HG02798 (cell line): Measurements from ENCODE around the gene LIMK2.
"Not testable (repeated sequence)": the region's sequence is repeated elsewhere in the genome, so short reads cannot be mapped to it uniquely, and the experiment has no call there.

ENCODE experiments used
- ATAC-seq: cut with Tn5 transposase; IDR thresholded peaks from one replicate; pipeline ENCODE4 v1.9.1; 2021; ENCODE audit warnings: mild to moderate bottlenecking; ENCODE audit not compliant: unreplicated experiment, poor library complexity

The LIMK2 gene

DNA sequence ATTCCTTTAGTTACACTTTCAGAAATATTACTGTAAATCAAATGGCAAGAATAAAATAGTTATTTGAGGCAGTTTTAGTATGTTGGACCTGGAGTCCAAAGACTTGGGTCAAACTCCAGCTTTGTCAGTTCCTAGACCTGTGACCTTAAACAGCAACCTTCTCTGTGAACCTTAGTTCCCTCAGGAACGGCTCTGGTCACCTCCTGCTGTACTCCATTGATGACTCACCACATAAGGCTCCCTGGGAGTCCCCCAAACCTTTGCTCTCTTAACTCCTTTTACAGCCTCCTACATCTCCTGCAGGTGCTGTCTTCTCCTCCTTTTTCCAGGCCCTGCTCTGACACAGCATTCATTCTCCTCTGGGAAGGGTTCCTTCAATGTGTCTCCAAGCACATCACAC lies 29.1 kb downstream of the LIMK2 start:
- ATAC-seq, result no peak

DNA sequence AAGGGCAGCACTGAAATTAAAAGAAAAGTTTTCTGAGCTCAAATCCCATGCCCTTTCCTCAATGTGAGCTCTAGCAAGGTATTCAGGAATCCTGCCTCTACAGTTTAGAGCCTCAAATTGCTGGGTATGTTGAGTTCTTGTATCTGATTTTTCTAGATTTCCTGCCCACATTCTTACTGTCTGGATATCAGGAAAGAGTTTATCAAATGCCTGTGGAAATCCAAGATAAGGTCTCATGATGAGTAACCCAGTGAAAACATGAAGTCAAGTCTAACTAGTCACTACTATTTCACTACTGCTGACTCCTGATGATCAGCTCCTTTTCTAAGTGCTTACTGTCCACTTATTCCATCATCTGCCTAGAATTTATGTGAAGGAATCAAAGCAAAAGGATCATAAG lies 29.8 kb downstream of the LIMK2 start:
- no peak for ATAC-seq

DNA sequence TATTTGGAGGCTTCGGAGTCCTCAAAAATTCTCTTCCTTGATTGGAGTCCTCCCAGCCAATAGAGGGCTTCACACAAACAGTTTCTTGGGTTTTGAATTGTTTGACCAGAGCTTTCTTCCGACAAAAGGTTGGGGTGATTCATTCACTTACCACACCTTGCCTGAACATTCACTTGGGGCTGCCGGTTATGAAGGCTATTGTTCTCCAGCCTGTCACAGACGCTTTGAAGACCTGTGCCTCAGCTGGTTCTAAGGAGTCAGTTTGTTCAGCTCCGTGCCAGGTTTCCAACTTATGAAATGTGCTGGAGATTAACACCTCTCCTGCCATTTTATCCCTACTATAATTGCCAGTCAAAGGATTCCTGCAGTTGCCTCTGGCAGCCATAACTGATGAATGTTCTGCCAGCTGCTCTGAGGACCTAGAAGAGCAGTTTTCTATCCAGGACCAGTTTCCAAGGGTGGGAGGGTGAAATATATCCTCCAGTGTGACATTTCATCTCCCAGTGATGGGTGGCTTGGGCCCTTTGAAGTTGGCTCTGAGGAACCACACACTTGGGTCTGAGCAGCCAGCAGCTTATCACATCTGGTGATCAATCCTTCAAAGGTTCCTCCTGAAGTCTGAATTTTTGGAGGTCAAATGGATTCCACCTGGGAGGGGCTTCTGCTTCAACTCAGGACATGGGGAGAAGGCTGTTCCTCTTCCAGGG lies 31.4 kb downstream of the LIMK2 start:
- ATAC-seq, result no peak

DNA sequence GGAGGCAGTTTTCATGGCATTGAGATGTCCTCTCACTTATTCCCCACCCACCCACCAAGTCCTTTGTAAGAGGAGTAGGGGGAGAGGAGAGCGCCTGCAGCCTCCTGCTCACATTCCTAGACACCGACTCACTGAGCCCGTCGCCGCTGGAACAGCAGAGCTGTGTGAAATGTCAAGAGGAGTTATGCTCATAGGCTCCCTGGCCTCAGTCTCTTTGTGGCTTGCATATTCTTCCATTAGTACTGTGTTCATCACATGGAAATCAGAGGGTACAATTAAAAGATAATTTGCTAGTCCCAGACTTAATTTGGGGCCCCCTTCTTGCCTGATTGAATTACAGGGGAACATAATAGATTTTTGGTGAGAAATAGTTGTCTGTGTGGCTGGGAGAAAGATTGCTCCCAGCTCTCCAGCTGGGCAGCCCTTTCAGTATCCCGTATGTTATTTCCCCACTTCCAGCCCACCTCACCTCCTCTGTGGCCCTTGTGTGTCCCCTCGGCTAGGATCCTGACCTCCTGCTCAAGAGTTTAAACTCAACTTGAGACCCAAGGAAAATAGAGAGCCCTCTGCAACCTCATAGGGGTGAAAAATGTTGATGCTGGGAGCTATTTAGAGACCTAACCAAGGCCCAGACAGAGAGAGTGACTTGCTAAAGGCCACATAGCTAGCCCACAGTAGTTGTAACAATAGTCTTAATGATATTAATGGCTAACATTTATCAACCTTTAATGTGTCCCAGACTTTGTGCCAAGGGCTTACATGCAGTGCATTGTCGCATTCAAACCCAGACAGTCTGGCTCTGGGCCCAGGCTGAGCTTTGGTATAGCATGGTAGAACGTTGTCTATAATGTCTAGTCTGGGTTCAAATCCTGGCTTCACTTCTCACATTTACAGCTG lies 32.2 kb downstream of the LIMK2 start:
- ATAC-seq, result no peak

DNA sequence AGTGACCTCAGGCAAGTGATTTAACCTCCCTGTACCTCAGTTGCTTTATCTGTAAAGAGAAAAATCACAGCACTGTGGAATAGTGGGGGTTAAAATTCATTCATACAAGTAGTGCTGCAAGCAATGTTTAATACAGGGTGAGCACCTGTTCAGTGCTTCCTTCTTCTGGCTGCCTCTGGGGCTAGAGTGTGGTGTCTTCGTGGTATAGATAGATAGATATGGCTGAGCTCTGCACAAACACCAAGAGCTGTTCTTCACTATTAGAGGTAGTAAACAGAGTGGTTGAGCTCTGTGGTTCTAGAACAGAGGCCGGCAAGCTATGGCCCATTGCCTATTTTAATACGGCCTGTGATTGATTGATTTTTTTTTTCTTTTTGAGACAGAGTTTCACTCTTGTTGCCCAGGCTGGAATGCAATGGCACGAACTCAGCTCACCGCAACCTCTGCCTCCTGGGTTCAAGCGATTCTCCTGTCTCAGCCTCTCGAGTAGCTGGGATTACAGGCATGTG lies 32.9 kb downstream of the LIMK2 start:
- ATAC-seq, result no peak

DNA sequence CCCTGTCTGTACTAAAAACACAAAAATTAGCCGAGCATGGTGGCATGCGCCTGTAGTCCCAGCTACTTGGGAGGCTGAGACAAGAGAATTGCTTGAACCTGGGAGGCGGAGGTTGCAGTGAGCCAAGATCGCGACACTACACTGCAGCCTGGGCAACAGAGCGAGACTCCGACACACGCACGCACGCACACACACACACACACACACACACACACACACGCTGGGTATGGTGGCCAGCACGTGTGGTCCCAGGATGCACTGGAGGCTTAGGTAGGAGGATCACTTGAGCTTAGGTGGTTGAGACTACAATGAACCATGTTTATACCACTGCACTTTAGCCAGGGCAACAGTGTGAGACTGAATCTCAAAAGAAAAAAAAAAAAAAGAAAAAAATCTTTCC lies 33.9 kb downstream of the LIMK2 start:
- not testable (repeated sequence) for ATAC-seq

DNA sequence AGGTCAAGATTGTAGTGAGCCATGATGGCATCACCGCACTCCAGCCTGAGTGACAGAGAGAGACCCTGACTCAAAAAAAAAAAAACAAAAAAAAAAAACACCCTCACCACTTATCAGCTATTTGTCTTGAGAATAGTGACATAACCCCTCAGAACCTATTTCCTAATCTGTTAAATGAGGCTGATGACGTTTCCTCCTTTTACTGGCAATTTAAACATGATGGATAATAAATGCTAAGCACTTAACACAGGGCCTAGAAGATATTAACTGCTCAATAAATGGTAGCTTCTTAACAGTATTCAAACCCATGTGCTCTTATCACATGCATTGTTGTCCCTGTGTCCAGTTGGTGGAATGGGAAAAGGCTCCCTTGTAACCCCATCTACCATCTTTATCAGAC lies 34.6 kb downstream of the LIMK2 start:
- no peak for ATAC-seq

DNA sequence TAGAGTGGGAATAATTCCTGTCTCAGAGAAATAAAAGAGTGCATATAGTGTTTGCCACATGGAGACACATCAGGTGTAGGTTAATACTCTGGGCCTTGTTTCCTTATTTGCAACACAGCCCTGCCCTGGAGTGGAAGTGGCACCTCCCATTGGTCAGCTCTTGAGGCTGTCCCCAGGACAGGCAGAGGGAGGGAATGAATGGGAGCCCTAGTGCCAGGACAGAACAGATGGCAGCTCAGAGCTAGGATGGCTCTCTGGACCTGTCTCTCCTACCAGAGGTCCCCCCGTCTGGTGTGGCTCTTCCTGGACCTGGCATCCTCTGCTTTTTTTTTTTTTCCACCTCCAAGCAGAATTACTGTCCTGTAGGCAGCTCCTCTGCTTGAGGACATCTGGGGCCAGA lies 35.6 kb downstream of the LIMK2 start:
- ATAC-seq, result no peak

DNA sequence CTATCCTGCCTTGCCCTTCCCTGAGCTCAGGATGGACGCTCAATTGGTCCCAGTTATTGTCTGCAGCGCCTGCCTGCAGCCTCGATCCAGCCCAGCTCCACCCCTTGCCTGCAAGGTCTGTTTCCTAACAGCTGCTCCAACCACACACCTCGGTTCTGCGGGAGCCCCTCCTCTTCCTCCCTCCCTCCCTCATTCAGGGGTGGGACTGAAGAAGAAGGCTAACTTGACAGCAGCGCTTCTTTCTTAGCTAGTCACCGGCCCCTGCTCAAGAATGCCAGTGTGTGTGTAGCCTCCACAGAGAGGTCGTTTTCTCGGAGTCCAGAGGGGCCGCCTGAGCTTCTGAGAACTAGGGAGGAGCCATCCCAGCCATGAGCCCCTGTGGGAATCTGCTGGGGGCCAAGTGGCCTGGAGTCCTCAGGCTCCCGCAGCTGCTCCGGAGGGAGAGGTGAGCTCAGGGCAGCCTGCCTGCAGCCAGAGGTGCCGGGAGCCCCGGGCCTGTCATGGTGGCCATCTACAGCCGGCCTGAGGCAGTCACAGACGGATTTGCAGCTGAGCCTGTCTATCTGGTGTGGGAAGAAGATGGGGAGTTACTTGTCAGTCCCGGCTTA lies 36.1 kb downstream of the LIMK2 start:
- ATAC-seq, result no peak

DNA sequence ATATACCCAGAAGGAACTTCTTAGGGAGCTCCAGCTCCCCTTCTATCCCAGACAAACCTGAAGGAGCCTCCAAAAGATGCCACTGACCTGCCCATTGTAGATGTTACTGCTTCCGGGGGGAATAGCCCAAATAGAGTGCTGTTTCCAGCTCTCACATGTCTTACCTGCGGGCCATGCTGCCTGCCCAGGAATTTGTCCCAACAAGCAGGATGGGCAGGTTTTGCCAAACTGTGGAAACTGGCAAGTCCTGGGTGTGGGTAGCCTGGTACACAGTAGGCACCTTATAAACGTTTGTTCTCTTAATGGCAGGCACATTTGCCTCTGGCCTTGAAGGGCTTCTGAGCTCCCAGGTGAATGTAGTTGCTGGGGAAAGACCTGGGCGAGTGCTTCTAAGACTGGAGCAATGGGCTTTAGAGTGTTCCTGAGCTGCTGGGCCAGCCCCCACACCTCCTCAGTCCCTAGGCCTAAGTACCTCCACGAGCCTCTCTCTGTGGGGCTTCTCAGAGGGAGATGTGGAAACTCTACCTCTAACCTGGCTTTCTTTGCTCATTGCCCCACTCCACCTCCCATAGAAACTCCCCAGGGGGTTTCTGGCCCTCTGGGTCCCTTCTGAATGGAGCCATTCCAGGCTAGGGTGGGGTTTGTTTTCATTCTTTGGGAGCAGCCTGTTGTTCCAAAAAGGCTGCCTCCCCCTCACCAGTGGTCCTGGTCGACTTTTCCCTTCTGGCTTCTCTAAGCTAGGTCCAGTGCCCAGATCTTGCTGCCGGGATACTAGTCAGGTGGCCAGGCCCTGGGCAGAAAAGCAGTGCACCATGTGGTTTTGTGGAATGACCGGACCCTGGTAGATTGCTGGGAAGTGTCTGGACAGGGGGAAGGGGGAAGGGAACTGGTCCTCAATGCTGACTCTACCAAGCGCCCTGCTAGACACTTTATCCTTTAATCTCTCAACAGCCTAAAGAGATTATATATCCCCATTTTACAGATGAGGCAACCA lies 37.2 kb downstream of the LIMK2 start:
- ATAC-seq, result no peak

DNA sequence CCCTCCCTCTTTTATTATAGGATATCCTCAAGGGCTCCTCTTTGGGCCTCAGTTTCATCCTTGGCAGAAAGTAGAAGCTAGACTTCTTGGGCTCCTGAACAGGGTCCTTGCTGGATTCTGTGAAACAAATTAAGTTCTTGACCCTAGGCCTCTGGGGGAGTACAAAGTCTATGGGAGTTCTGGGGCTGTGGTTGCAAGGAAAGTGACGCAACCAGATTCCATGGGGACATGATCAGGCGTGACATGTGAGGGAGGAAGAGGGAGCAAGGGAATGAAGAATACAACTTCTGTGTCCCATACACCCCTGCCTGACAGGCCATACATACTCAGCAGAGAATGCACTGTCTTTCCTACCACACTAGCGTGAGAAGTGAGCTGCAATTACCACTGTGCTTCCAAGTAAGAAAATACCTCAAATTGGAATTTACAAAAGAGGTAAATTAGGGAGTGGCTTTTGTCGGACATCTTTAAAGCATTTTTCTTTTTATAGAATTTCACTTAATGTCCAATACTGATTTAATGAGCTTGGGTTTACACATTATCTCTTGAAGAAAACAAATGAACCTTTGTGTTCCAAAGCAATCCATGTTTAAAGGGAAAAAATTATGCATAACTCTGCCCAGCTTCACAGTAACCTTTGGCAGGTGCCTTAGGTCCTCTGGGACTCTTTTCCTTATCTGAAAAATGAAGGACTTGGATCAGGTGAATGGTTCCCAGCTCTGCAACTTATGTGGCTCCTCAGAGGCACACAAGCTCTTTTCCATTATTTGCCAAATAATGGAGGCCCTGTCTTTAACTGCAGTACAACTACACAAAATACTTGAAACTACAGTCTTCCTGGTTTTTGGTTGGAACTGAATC lies 38.9 kb downstream of the LIMK2 start:
- no peak for ATAC-seq

DNA sequence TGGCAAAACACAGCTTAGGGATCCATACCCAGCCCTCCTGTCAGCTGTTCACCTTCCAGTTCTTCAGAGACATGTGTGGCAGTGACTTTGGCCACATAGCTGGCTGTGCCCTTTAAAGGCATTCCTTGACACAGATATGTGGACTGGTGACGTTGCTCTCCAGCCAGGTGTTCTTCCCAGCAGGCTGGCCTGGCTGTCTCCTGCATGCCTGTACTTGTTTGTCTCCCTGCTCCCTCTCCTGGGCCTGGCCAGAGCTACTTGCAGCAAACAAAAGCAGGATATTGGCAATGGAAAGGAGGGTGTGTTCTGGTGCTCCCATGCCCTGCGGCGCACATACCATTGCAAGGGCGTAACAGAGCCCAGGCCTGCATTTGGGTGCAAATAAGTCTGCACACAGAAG lies 41.9 kb downstream of the LIMK2 start:
- no peak for ATAC-seq

DNA sequence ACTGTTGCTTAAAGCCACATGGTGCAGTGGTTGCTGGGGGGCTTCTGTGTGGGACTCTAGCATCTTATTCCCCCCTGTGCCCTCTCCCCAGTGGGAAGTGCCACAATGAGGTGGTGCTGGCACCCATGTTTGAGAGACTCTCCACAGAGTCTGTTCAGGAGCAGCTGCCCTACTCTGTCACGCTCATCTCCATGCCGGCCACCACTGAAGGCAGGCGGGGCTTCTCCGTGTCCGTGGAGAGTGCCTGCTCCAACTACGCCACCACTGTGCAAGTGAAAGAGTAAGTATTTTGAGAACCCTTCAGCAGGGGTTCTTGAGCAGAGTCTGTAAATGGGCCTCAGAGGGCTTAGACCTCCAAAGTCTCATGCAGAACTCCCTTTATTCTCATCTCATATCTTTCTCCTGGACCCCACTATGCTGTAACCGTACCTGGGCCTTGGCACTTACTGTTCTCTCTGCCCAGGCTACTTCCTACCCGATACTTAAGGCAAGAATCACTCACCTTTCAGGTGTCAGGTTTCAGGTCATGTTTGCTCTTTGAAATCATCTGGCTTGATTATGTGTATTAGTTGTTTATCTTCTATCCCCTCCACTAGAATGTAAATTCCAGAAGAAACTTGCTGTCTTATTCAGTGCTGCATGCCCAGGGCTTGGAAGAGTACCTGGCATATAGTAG lies 47.8 kb downstream of the LIMK2 start:
- no peak for ATAC-seq

DNA sequence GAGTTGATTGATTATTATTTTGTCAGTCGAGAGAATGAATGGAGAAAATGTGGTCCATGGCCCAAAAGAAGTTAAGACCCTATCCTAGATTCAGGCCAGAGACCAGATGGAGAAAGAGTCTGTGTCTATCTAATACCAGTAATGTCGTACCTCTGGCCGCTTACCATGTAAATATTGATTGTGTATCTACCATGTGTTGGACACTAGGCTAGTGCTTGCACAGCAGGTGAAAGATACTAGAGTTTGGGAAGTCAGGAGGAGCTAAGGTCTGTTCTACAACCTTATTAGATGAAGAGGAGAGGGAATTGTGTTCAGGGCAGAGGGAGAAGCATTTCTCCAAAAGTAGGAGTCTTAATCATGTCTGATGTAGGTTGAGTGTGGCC lies 48.4 kb downstream of the LIMK2 start:
- no peak for ATAC-seq

DNA sequence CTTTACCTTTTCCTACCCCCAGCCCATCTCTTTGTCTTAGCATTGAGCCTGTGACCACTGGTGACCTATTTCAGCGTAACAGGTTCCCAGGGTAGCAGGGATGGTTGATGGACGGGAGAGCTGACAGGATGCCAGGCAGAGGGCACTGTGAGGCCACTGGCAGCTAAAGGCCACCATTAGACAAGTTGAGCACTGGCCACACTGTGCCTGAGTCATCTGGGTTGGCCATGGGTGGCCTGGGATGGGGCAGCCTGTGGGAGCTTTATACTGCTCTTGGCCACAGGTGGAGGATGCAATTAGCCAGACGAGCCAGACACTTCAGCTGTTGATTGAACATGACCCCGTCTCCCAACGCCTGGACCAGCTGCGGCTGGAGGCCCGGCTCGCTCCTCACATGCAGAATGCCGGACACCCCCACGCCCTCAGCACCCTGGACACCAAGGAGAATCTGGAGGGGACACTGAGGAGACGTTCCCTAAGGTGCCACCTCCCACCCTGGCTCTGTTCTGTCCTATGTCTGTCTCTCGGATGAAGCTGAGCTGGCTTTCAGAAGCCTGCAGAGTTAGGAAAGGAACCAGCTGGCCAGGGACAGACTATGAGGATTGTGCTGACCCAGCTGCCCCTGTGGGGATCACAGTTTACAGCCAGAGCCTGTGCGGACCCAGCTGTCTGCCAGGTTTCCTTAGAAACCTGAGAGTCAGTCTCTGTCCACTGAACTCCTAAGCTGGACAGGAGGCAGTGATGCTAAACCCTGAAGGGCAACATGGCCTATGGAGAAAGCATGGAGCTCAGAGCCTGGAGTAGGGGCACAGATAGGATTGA lies 50.4 kb downstream of the LIMK2 start:
- ATAC-seq, result no peak

DNA sequence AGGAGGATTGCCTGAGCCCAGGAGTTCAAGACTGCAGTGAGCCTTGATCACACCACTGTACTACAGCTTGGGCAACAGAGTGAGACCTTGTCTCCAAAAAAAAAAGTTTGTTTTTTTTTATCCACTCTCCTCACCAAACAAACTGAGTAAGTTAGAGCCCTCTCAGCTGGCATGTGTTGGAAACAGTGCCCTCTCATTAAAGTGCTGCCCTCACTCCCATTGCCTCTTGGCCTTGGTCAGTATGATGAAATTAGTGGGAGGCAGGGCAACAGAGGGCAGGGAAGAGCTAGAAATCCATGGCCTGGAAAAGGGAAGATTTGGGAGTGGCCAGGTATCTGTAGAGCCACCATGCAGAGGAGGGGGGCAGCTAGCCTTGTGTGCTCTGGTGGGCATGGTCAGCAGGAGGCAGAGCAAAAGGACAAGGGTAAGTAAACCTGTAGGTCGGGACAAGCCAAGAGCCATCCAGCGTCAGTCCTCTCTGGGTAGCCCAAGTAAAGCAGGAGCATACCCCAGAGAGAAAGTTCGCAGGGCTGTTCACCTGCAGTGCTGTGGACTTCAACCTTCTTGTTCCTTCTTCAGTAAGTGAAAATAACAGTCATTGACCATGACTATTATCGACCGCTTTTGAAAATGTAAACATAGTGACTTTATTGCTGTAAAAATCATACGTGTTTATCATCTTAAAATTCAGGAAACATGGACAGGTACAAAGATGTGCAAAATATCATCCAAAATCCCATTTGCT lies 52.0 kb downstream of the LIMK2 start:
- no peak for ATAC-seq

DNA sequence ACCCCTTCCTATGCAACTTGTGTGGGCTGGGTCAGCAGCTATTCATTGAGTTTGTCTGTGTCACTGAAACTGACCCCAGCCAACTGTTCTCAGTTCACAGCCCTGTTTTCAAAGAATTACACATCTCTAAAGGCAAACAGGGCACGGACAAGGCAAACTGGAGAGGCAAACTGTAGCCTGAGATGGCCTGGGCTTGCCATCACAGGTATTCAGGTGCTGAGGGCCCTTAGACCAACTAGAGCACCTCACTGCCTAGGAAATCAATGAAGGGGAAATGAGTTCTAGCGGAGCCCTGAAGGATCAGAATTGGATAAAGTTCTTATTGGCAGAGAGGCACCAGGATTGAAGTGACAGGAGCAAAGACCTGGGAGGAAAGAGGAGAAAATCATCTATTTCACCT lies 56.2 kb downstream of the LIMK2 start:
- ATAC-seq, result no peak
